Activated naive CD4-positive, alpha-beta T cell treated with anti-CD3 and anti-CD28 coated beads for 36 hours (primary cell): Measurements from ENCODE around the gene CDC16. TPM values are rescaled to one million over a fixed set of nuclear protein-coding genes. Genes with fewer than 3 reads are reported as not detected.
"Not testable (repeated sequence)": the region's sequence is repeated elsewhere in the genome, so short reads cannot be mapped to it uniquely, and the experiment has no call there.

Source experiments
- CTCF ChIA-PET: fragments of 350-600 bp; sonication (Branson Sonifier 250); formaldehyde crosslinking; loops from one replicate; lab custom pipeline; 2021; ENCODE audit warnings: antibody characterized with exemption; lab: Charles Lee
- DNase-seq: peaks from one replicate; pipeline ENCODE4 v3.0.0-alpha.2; 2020
- H3K27ac Mint-ChIP-seq: one replicate; pipeline ENCODE4 v1.8.0; 2021; ENCODE audit warnings: mild to moderate bottlenecking, mixed read lengths
- H3K27me3 Mint-ChIP-seq: one replicate; pipeline ENCODE4 v1.8.0; 2021; ENCODE audit warnings: low read depth, mixed read lengths
- H3K36me3 Mint-ChIP-seq: one replicate; pipeline ENCODE4 v1.8.0; 2021; ENCODE audit warnings: low read depth, mixed read lengths
- H3K4me1 Mint-ChIP-seq: one replicate; pipeline ENCODE4 v1.8.0; 2021; ENCODE audit warnings: low read depth, mixed read lengths
- H3K4me3 Mint-ChIP-seq: one replicate; pipeline ENCODE4 v1.8.0; 2021; ENCODE audit warnings: mild to moderate bottlenecking, moderate library complexity, mixed read lengths
- H3K9me3 Mint-ChIP-seq: one replicate; pipeline ENCODE4 v1.8.0; 2021; ENCODE audit warnings: mixed read lengths
- intact Hi-C: fragments of 100-400 bp; cut with micrococcal nuclease; formaldehyde crosslinking; loops from one replicate; pipeline ENCODE4 v1.15.1; 2023
- total RNA-seq, 2 experiments: library from RNA; stranded (reverse); gene quantifications; one replicate each; pipeline ENCODE4 v1.2.3, GENCODE V29; 2021

CDC16 gene
- total RNA-seq, result 10 to 100 TPM; 67.2 to 69.5 TPM

GRCh38 chr13:114234645-114235421 is at the start of gene CDC16:
Gene CDC16, plus strand, starts transcription at chr13:114234897. Its CDS starts 188 bp downstream, at chr13:114235085.
- peak; percentile 92 for DNase-seq
- peak within 1 kb of the TSS; percentile 83 for H3K27ac Mint-ChIP-seq
- CTCF ChIA-PET, result interaction anchor here (0.8 to 1.1 kb wide), 2 partner anchors 9 to 45 kb away, joined by 3 to 4 read pairs; no protein-coding TSS in a partner anchor
- peaks cover 26% of the 10 kb centered on the region for H3K36me3 Mint-ChIP-seq
- H3K4me3 Mint-ChIP-seq, result peak within 1 kb of the TSS; percentile 81
- H3K27me3 Mint-ChIP-seq, result no peaks in the 10 kb centered on the region
- H3K9me3 Mint-ChIP-seq, result no peaks in the 10 kb centered on the region
- H3K4me1 Mint-ChIP-seq, result peaks cover 33% of the 10 kb centered on the region
- intact Hi-C loops, result loop anchor here (1.0 kb wide), 2 partner anchors 45 to 79 kb away; partner anchors contain the start of gene CHAMP1

DNA sequence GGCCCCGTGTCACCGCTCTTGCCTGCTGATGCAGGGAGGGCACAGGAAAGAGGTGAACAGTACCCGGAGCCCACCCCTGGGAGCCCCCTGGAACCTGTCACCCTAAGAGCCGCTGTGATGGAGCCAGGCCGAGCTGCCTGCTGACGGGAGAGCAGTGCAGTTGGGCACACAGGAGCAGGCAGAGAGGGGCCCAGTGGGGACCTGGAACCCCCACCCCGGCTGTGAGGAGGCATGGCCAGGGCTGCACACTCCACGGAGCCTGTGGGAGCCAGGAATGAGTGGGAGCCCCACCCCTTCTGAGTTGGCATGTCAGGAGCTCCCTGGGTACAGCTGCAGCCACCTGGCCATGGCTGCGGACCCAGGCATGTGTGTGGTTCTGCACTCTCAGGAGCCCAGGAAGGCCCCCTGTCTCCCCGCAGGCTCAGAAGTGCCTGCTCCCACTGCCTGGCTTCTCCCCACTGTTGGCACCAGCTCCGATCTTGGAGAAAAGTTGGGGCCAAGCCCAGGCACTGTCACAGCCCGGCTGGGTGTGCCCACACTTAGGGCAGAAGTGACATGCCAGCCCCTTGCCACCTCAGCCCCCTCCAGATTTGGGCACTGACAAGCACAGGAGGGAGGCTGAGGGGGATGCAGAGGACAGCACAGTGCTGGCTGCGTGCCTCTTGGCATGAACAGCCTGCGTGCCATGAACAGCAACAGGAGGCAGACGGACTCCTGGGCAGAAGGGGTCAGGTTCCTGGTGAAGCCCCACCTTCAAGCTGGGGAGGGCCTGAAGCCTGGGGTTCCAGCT is 49.3 kb upstream of the CDC16 start:
- no peak for DNase-seq
- Mint-ChIP-seq H3K4me1 (peaks cover 11% of the 10 kb centered on the region), H3K9me3 (peaks cover 11% of the 10 kb centered on the region), H3K27me3 (no peaks in the 10 kb centered on the region), H3K36me3 (no peaks in the 10 kb centered on the region), H3K4me3 (no peak overlapping the region), H3K27ac (no peak overlapping the region)
- CTCF ChIA-PET, result no interaction called here
- intact Hi-C loops, result no loop called here

DNA sequence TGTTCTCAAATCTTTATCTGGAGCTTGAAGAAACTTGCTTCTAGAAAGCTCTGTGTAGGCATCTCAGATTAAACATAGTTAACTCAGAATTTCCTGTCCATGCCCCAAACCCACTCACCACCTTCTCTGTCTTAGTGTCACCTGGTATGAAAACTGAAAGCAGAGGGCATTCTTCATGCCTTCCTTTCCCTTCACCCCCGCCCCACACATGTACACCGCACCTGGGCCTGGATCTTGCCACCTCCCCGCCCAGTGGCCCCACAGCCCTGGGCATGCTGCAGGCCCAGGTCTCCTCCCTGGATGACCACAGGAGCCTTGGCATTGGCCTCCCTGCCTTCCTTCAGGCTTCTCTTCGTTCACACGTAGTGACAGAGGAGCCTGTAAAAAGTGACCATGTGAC is 39.8 kb upstream of the CDC16 start:
- H3K27me3 Mint-ChIP-seq, result no peaks in the 10 kb centered on the region
- no peak overlapping the region for H3K4me3 Mint-ChIP-seq
- H3K36me3 Mint-ChIP-seq, result no peaks in the 10 kb centered on the region
- peaks cover 5% of the 10 kb centered on the region for H3K9me3 Mint-ChIP-seq
- intact Hi-C loops, result no loop called here
- H3K27ac Mint-ChIP-seq, result peak overlapping the region; percentile 23
- peaks cover 14% of the 10 kb centered on the region for H3K4me1 Mint-ChIP-seq
- DNase-seq, result peak; percentile 41
- CTCF ChIA-PET, result no interaction called here

DNA sequence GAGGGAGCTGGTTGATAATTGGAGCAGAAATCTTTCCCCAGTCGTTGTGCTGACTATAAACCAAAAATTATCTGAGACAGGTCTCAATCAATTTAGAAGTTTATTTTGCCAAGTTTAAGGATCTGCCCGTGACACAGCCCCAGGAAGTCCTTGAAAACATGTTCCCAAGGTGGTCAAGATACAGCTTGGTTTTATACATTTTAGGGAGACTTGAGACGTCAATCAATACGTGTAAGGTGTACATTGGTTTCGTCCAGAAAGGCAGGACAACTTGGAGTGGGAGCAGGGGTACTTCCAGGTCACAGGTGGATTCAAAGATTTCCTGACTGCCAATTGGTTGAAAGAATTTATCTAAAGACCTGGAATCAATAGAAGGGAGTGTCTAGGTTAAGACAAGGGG is 38.1 kb upstream of the CDC16 start:
- CTCF ChIA-PET, result interaction anchor here (1.1 kb wide), 1 partner anchor 9 kb away, joined by 3 read pairs; no protein-coding TSS in a partner anchor
- Mint-ChIP-seq H3K4me3 (no peak overlapping the region), H3K27me3 (no peaks in the 10 kb centered on the region), H3K36me3 (no peaks in the 10 kb centered on the region), H3K9me3 (peaks cover 1% of the 10 kb centered on the region), H3K27ac (no peak overlapping the region), H3K4me1 (peaks cover 14% of the 10 kb centered on the region)
- intact Hi-C loops, result no loop called here
- DNase-seq, result no peak

DNA sequence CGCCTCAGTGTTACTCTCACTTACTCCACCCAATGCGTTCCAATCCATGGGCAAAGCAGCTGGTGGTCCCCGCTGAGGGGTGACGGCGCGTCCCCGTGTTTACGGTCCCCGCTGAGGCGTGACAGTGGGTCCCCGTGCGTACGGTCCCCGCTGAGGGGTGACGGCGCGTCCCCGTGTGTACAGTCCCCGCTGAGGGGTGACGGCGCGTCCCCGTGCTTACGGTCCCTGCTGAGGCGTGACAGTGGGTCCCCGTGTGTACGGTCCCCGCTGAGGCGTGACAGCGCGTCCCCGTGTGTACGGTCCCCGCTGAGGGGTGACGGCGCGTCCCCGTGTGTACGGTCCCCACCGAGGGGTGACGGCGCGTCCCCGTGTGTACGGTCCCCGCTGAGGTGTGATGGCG is 36.1 kb upstream of the CDC16 start:
- H3K4me1 Mint-ChIP-seq, result peaks cover 26% of the 10 kb centered on the region
- H3K9me3 Mint-ChIP-seq, result no peaks in the 10 kb centered on the region
- no peak overlapping the region for H3K4me3 Mint-ChIP-seq
- no peaks in the 10 kb centered on the region for H3K36me3 Mint-ChIP-seq
- DNase-seq, result no peak
- CTCF ChIA-PET, result no interaction called here
- intact Hi-C loops, result no loop called here
- no peak overlapping the region for H3K27ac Mint-ChIP-seq
- no peaks in the 10 kb centered on the region for H3K27me3 Mint-ChIP-seq

- H3K36me3 Mint-ChIP-seq, DNase-seq, H3K27me3 Mint-ChIP-seq, H3K9me3 Mint-ChIP-seq, intact Hi-C loops, H3K27ac Mint-ChIP-seq, CTCF ChIA-PET, H3K4me3 Mint-ChIP-seq: not testable (repeated sequence)
- H3K4me1 Mint-ChIP-seq, result peaks cover 30% of the 10 kb centered on the region
Observed at GRCh38 chr13:114199526-114199925, 35.2 kb upstream of the CDC16 start.

GRCh38 chr13:114199954-114200353 is 34.7 kb upstream of the CDC16 start:
- H3K27ac Mint-ChIP-seq, result no peak overlapping the region
- H3K4me1 Mint-ChIP-seq, result peaks cover 30% of the 10 kb centered on the region
- CTCF ChIA-PET, result interaction anchor here (0.7 kb wide), 1 partner anchor 31 kb away, joined by 3 read pairs; no protein-coding TSS in a partner anchor
- no peak for DNase-seq
- no peaks in the 10 kb centered on the region for H3K9me3 Mint-ChIP-seq
- intact Hi-C loops, result no loop called here
- H3K4me3 Mint-ChIP-seq, result no peak overlapping the region
- no peaks in the 10 kb centered on the region for H3K36me3 Mint-ChIP-seq
- H3K27me3 Mint-ChIP-seq, result no peaks in the 10 kb centered on the region

DNA sequence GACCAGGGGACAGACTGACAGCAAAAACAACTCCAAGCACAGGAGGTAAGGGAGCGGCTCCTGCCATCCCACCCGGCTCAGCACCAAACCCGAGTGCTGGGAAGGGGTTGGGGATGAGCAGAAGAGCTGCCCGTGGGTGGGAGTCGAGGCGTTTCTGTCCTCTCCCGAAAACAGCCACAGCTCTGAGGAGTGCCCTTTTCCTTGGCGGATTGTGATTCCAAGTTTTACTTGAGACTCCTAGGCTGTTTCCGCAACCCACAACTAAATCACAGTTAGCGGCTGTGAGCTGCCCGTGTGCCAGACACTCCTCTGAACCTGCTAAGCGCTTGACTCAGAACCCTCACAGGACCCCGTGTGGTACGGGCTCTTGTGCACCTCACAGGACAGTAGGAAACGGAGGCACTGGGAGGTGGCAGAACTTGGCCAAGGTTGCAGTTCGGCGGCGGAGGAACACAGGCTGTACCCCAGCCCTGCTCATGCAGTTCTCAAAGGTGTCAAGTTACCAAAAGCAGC is 34.2 kb upstream of the CDC16 start:
- Mint-ChIP-seq H3K36me3 (no peaks in the 10 kb centered on the region), H3K27me3 (no peaks in the 10 kb centered on the region), H3K4me1 (peaks cover 27% of the 10 kb centered on the region), H3K9me3 (no peaks in the 10 kb centered on the region), H3K4me3 (no peak overlapping the region), H3K27ac (no peak overlapping the region)
- intact Hi-C loops, result no loop called here
- DNase-seq, result no peak
- CTCF ChIA-PET, result interaction anchor here (0.7 kb wide), 1 partner anchor 31 kb away, joined by 3 read pairs; no protein-coding TSS in a partner anchor

GRCh38 chr13:114202581-114202980 is 32.1 kb upstream of the CDC16 start:
- H3K4me3 Mint-ChIP-seq, result no peak overlapping the region
- no peak overlapping the region for H3K27ac Mint-ChIP-seq
- H3K36me3 Mint-ChIP-seq, result no peaks in the 10 kb centered on the region
- H3K4me1 Mint-ChIP-seq, result peaks cover 29% of the 10 kb centered on the region
- CTCF ChIA-PET, result interaction anchor here (1.0 kb wide), 1 partner anchor 23 kb away, joined by 4 read pairs; no protein-coding TSS in a partner anchor
- DNase-seq, result no peak
- H3K27me3 Mint-ChIP-seq, result no peaks in the 10 kb centered on the region
- H3K9me3 Mint-ChIP-seq, result peaks cover 7% of the 10 kb centered on the region
- intact Hi-C loops, result no loop called here

DNA sequence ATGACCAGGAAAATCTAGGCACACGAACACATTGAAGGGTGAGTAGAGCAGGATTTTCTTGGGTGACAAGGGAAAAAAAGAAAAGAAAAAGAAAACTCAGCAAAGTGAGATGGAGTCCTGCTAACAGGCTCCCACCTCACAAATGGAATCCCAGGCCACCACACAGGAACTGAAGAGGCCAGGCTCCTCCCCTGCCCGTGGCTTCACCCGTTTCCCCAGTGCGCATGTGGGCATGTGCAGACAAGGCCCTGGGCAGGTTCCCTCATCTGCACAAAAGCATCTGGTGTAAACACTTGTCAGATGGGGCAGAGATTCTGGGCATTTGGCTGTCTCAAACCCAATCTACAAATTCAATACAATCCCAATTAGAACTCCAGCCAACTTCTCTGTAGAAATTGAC is 31.2 kb upstream of the CDC16 start:
- Mint-ChIP-seq H3K36me3 (no peaks in the 10 kb centered on the region), H3K4me3 (no peak overlapping the region), H3K9me3 (peaks cover 8% of the 10 kb centered on the region), H3K27ac (no peak overlapping the region), H3K27me3 (no peaks in the 10 kb centered on the region), H3K4me1 (peaks cover 29% of the 10 kb centered on the region)
- intact Hi-C loops, result no loop called here
- DNase-seq, result peak; percentile 46
- CTCF ChIA-PET, result no interaction called here

- H3K27ac Mint-ChIP-seq, result no peak overlapping the region
- no peaks in the 10 kb centered on the region for H3K27me3 Mint-ChIP-seq
- DNase-seq, result peak; percentile 22
- H3K36me3 Mint-ChIP-seq, result no peaks in the 10 kb centered on the region
- CTCF ChIA-PET, result no interaction called here
- H3K9me3 Mint-ChIP-seq, result peaks cover 8% of the 10 kb centered on the region
- intact Hi-C loops, result no loop called here
- H3K4me1 Mint-ChIP-seq, result peaks cover 29% of the 10 kb centered on the region
- H3K4me3 Mint-ChIP-seq, result no peak overlapping the region
Observed at GRCh38 chr13:114204894-114205293, 29.8 kb upstream of the CDC16 start.

- H3K27ac Mint-ChIP-seq, result no peak overlapping the region
- H3K4me1 Mint-ChIP-seq, result peaks cover 33% of the 10 kb centered on the region
- intact Hi-C loops, result no loop called here
- no peak for DNase-seq
- no peak overlapping the region for H3K4me3 Mint-ChIP-seq
- H3K27me3 Mint-ChIP-seq, result no peaks in the 10 kb centered on the region
- H3K36me3 Mint-ChIP-seq, result no peaks in the 10 kb centered on the region
- peaks cover 8% of the 10 kb centered on the region for H3K9me3 Mint-ChIP-seq
- CTCF ChIA-PET, result interaction anchor here (1.4 kb wide), 1 partner anchor 15 kb away, joined by 3 read pairs; no protein-coding TSS in a partner anchor
Observed at GRCh38 chr13:114208134-114208533, 26.6 kb upstream of the CDC16 start.
